Thyroid gland (tissue), 4 donors: ENCODE results near the gene PHACTR1. TPM values are rescaled to one million over a fixed set of nuclear protein-coding genes. Genes with fewer than 3 reads are reported as not detected.

Experiments
- DNase-seq, 2 donors: peaks; one replicate each; pipeline ENCODE4 v3.0.0-alpha.2; 2019
- H3K27ac ChIP-seq, 3 donors: fragments of 200-600 bp; sonication (generic); 1 replicate in 2 of 3; 2 replicates in 1 of 3; pipeline ENCODE4 v1.5.1; 2016 to 2019; ENCODE audit warnings: mild to moderate bottlenecking in 1 of 3, moderate library complexity in 1 of 3
- H3K27me3 ChIP-seq: fragments of 200-600 bp; sonication (generic); one replicate; pipeline ENCODE4 v1.5.1; 2019
- H3K36me3 ChIP-seq, 2 donors: fragments of 200-600 bp; sonication (generic); one replicate each; pipeline ENCODE4 v1.5.1; 2016 to 2019
- H3K4me1 ChIP-seq, 2 donors: fragments of 200-600 bp; sonication (generic); one replicate each; pipeline ENCODE4 v1.5.1; 2017 to 2019
- H3K4me3 ChIP-seq, 3 donors: fragments of 200-600 bp; sonication (generic); replicated peaks in 1 of 3; 1 replicate in 2 of 3; 2 replicates in 1 of 3; pipeline ENCODE4 v1.5.1; 2016; ENCODE audit warnings: mild to moderate bottlenecking in 1 of 3
- H3K9me3 ChIP-seq: fragments of 200-600 bp; sonication (generic); one replicate; pipeline ENCODE4 v1.5.1; 2017
- CTCF ChIP-seq, 6 experiments: fragments of 200-600 bp in 3 of 6; fragments of 450-650 bp in 3 of 6; sonication (generic) in 3 of 6; IDR thresholded peaks; one replicate each; pipeline ENCODE4 v1.5.1; 2016 to 2019; ENCODE audit warnings: antibody characterized with exemption in 6 of 6, mild to moderate bottlenecking in 2 of 6, inconsistent platforms in 1 of 6, moderate library complexity in 1 of 6
- POLR2A ChIP-seq, 2 donors: fragments of 450-650 bp; IDR thresholded peaks; one replicate each; pipeline ENCODE4 v1.6.1; 2017; ENCODE audit warnings: antibody characterized with exemption in 2 of 2, mild to moderate bottlenecking in 2 of 2, moderate library complexity in 1 of 2
- WGBS, 2 donors: methylation state at CpG; one replicate each; pipeline ENCODE4 v1.1.5; 2017; 5-methylcytosine and 5-hydroxymethylcytosine counted together
- intact Hi-C: fragments of 100-400 bp; cut with DNase I; formaldehyde crosslinking; loops from one replicate; pipeline ENCODE4 v1.15.1; 2023
- total RNA-seq, 4 donors: library from RNA; depleted of rRNA; stranded (reverse); fragments of >200 nt; gene quantifications; one replicate each; pipeline ENCODE4 v1.2.3, GENCODE V29; 2016

PHACTR1 gene
- total RNA-seq, 4 donors from 2014 or later = 2.9 to 8.6 (median 4.4) TPM

GRCh38 chr6:13066050-13066449 is 349.5 kb downstream of the PHACTR1 start:
- Histone ChIP-seq H3K9me3 (no peaks in the 10 kb centered on the region), H3K4me3 (no peak overlapping the region)
- no peak for DNase-seq

GRCh38 chr6:13066820-13067219 is 350.3 kb downstream of the PHACTR1 start:
- no peak overlapping the region for H3K4me3 ChIP-seq
- intact Hi-C loops = no loop called here

More at GRCh38 chr6:13066050-13066449, 349.5 kb downstream of the PHACTR1 start:
- no peak for TF ChIP-seq POLR2A (IDR thresholded peaks at IDR 0.05)
- TF ChIP-seq CTCF (IDR thresholded peaks at IDR 0.05) = no peak
- intact Hi-C loops = no loop called here
- Histone ChIP-seq H3K36me3 (no peaks in the 10 kb centered on the region), H3K27ac (no peak overlapping the region), H3K27me3 (no peaks in the 10 kb centered on the region), H3K4me1 (no peaks in the 10 kb centered on the region)
- WGBS, 2 donors = 90 to 96% methylated on average over 4 of the region's 4 CpGs

GRCh38 chr6:13068586-13069210 is 352.1 kb downstream of the PHACTR1 start:
- intact Hi-C loops = no loop called here
- no peaks in the 10 kb centered on the region for H3K4me1 ChIP-seq
- 81 to 82% methylated on average over 12 of the region's 12 CpGs for WGBS, 2 donors

More at GRCh38 chr6:13066820-13067219, 350.3 kb downstream of the PHACTR1 start:
- 80 to 95% methylated on average over 1 of the region's 1 CpG for WGBS, 2 donors
- Histone ChIP-seq H3K4me1 (no peaks in the 10 kb centered on the region), H3K9me3 (no peaks in the 10 kb centered on the region), H3K36me3 (no peaks in the 10 kb centered on the region), H3K27ac (no peak overlapping the region), H3K27me3 (no peaks in the 10 kb centered on the region)
- TF ChIP-seq POLR2A (IDR thresholded peaks at IDR 0.05) (no peak), CTCF (IDR thresholded peaks at IDR 0.05) (no peak)
- no peak for DNase-seq

GRCh38 chr6:13071550-13072345 is 355.2 kb downstream of the PHACTR1 start:
- Histone ChIP-seq H3K4me1 (peaks cover 6 to 13% of the 10 kb centered on the region in 2 donors), H3K27me3 (no peaks in the 10 kb centered on the region), H3K9me3 (no peaks in the 10 kb centered on the region), H3K27ac (no peak overlapping the region), H3K36me3 (no peaks in the 10 kb centered on the region), H3K4me3 (no peak overlapping the region)
- TF ChIP-seq POLR2A (IDR thresholded peaks at IDR 0.05) = no peak
- no peak for TF ChIP-seq CTCF (IDR thresholded peaks at IDR 0.05)
- DNase-seq = no peak
- intact Hi-C loops = no loop called here
- 72 to 74% methylated on average over 6 of the region's 6 CpGs for WGBS, 2 donors

More at GRCh38 chr6:13068586-13069210, 352.1 kb downstream of the PHACTR1 start:
- no peak for TF ChIP-seq CTCF (IDR thresholded peaks at IDR 0.05)
- no peak for TF ChIP-seq POLR2A (IDR thresholded peaks at IDR 0.05)
- no peaks in the 10 kb centered on the region for H3K27me3 ChIP-seq
- no peaks in the 10 kb centered on the region for H3K36me3 ChIP-seq
- no peaks in the 10 kb centered on the region for H3K9me3 ChIP-seq
- no peak overlapping the region for H3K4me3 ChIP-seq
- no peak overlapping the region for H3K27ac ChIP-seq
- no peak for DNase-seq
